HG03457 (cell line): ENCODE results near the gene TCEANC2.

Experiments
- ATAC-seq: cut with Tn5 transposase; IDR thresholded peaks from one replicate; pipeline ENCODE4 v1.9.1; 2021; ENCODE audit warnings: moderate number of reproducible peaks; ENCODE audit not compliant: unreplicated experiment

Gene TCEANC2

DNA sequence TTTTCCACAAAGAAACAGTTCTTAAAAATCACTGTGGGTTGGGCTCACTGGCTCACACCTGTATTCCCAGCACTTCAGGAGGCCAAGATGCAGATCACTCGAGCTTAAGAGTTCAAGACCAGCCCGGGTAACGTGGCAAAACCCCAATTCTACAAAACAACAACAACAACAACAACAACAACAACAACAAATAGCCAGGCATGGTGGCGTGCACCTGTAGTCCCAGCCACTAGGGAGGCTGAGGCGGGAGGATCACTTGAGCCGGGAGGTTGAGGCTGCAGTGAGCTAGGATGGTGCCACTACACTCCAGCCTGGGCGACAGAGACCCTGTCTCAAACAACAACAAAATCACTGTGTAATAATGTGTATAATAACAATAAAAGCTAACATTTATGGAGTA is 58.6 kb downstream of the TCEANC2 start:
- no peak for ATAC-seq

DNA sequence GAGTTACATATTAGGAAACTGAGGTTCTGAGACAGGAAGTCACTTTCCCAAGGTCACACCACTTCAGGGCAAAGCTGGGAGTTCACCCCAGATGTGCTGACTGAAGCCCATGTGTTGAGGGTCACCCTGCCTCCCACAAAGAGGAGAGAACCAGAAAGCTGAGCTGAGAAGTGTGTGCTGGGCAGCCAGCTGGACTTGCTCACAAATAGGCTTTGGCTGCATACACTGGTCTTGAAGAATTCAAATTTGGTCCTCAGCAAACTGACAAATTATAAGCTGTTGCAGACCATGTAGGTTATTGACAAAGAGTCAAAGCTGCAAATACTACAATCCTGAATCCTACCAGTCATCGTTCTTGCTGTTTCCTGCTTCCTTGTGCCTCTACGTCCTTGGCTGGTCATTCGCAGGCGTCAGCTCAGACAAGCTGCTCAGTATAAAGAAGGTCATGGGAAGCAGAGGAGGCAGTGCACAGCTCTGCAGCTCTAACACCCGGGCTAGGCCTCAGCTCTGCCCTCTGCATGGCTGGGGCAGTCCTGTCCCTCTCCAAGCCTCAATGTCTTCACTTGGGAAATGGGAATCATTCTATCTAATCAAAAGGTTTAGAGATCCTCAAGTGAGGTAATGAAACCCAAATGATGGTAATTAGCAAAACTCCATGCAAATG is 59.4 kb downstream of the TCEANC2 start:
- ATAC-seq: no peak

GRCh38 chr1:54114001-54114400 is 60.6 kb downstream of the TCEANC2 start:
- ATAC-seq: no peak

- no peak for ATAC-seq
These were observed 61.5 kb downstream of the TCEANC2 start for GRCh38 chr1:54114955-54115354.

- no peak for ATAC-seq
These were observed 62.1 kb downstream of the TCEANC2 start for GRCh38 chr1:54115520-54115919.

DNA sequence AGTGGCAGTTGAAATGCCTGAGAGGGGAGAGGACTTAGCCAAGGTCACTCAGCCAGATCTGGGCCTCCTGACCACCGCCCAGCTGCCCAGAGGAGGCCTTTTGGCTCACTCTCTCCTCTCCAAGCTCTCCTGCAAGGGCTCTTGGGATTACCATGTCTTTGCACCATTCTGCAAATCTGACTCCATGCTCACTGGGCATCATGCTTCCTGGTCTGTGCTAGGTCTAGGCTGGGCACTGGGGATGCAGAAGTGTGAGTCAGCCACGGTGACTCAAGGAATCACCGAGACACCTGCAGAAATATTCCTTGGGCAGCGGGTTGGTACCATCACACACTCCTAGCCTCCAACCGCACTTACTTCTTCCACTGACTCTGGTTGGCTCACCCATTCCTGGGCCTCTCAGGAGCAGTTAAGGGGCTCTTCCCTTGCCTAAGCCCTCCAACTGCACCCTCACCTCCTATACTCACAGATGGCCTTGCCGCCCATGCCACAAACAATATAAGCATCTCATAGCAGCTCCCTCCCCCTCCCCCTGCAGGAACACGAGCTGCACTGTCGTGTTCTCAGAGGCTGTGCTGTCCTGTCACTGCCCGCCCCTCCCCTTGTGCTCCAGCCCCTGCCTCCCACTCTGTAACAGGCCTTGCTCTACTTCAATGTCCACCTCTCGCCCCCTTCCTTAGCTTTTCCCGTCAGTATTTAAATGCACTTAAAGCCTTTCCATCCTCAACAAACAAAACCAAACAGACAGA is 64.6 kb downstream of the TCEANC2 start:
- no peak for ATAC-seq

DNA sequence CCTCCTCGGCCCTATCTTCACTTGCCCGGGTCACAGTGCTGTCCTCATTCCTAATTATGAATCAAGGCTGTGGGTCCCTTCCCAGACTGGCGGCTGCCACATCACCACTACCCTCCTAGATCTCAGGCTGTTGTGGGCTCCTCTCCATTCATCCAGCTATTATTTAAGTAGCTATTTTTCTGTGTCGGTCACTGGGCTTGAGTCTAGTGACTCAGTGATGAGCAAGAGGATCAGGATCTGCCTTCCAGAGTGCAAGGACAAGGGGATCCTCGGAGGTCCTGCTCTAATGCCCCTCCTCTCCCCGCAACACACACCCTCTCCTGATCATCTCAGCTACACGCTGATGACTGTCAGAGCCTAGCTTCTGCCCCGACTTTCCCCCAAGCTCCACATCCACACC is 65.3 kb downstream of the TCEANC2 start:
- ATAC-seq: no peak

DNA sequence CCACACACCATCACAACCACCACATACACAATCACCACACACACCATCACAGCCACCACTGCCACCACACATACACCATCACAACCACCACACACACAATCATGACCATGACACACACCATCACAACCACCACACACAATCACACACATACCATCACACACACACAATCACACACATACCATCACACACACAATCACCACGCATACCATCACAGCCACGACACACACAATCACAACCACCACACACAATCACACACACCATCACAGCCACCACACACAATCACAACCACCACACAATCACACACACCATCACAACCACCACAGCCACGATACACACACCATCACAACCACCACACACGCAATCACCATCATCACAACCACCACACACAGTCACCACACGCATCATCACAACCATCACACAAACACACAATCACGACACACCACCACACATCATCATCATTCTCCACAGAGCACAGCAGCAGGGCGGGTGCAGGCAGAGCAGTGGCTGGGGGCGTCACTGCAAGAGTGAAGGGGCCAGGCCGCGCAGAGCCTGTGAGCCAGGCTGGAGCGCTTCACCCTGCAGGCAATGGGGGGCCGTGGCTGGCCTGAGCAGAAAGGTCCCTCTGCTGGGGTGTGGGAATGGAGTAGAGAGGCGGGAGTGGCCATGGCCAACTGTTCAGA is 66.8 kb downstream of the TCEANC2 start:
- ATAC-seq: no peak

GRCh38 chr1:54120698-54121481 is 67.5 kb downstream of the TCEANC2 start:
- ATAC-seq: no peak

DNA sequence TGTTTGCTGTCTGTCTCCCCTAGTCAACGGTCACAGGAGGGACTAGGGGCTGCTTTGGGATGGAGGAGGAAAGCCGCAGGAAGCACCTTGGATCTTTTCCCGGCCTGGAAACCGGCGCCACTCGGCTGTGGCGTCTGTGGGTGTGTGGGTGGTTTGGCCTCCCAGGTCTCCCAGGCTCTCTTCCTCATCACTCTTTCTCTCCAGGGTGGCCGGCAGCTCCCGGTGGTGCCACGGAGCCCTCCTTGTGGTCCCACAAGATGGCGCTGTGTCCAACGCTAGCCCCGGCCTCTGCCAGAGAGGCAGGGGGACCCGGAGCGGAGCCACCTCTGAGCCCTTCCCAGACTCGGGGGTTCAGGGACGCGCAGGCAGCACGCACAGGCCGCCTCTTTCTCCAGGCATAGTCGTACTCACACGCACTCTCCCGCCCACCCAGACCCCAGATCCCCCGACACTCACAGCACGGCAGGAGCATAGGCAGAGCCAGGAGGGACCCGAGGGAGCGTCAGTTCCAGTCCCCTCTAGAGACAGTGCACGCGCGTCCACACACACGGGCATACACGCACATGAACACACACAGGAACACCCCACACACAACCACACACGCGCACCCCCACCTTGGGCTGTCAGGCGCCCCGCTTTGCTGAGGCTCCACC is 68.2 kb downstream of the TCEANC2 start:
- ATAC-seq: no peak

- no peak for ATAC-seq
These were observed 68.8 kb downstream of the TCEANC2 start for GRCh38 chr1:54122135-54122751.

DNA sequence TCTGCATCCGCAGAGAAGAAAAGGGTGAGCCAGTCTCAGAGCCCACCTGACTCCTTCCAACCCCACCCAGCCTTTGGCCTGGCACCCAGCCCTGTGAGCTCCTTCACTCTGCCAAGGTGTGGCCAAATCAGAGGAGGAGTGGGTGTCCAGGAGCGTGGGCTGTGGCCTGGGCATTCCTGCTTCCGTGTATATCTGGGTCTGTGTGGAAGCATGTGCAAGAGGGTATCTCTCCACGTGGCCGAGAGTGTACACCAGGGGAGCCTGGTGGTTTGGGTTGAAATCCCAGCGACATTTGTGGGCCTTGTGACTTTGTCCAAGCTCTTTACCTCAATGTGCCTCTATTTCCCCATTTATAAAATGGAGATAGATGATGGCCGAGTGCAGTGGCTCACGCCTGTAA is 69.6 kb downstream of the TCEANC2 start:
- ATAC-seq: no peak

- ATAC-seq: no peak
These were observed 71.1 kb downstream of the TCEANC2 start for GRCh38 chr1:54124472-54124871.

- no peak for ATAC-seq
These were observed 71.5 kb downstream of the TCEANC2 start for GRCh38 chr1:54124906-54125305.

DNA sequence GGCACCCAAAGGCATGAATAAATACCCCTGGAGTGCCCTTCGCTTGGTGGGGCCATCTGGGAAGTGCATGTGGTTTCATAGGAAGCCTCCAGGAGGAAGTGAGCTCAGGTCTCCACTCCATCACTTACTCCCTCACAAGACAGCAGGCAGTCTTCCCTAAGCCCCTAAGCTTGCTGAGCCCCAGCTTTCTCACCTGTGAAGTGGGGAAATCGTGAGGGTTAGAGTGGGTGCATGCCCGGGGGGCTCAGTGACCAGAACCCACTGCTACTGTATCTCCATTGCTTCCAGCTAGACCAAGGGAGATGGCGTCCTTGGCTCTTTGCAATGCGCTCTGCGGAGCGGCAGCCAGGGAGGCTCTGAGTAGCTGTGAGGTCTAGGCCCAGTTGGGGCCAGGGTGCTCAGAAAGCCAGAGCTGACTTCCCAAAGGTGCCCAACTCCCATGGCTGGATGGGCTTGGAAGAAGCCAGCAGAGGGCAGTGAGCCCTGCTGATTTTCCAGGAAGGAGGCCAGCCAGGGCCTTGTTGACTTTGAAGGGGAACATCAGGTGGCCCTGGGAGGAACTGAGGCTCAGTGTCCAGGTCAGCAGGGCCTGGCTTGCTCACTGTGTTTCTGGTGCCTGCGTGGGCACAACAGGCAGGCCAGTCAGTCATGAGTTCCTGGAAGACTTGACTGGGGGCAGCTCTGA is 72.1 kb downstream of the TCEANC2 start:
- ATAC-seq: no peak

- no peak for ATAC-seq
These were observed 72.9 kb downstream of the TCEANC2 start for GRCh38 chr1:54126271-54126815.

GRCh38 chr1:54127594-54128300 is 74.3 kb downstream of the TCEANC2 start:
- ATAC-seq: no peak

GRCh38 chr1:54129858-54130257 is 76.5 kb downstream of the TCEANC2 start:
- no peak for ATAC-seq

DNA sequence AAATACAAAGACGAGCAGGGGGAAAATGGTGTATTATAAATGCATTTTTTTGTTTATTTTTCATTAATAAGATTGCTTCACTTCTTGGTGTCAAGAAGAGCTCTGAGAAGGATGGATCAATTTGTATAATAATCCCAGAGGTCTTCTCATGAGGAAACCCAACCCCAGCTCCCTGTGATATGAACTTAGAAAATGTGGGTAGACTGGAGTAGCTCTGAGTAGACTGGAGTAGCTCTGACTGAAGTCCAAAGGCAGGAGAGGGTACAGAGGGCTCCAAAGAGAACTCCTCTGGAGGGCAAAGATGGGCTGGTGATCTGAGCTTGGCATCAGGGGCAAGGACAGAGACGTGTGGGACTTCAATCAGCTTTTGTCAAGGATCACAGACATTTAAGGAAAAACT is 78.0 kb downstream of the TCEANC2 start:
- ATAC-seq: no peak
